Central memory CD8-positive, alpha-beta T cell (primary cell): ENCODE results near the gene MIA2.
"Not testable (repeated sequence)": the region's sequence is repeated elsewhere in the genome, so short reads cannot be mapped to it uniquely, and the experiment has no call there.

Experiments used
- ATAC-seq: fragments of 150-1000 bp; cut with Tn5 transposase; replicated peaks from 2 replicates; pipeline ENCODE4 v1.10.0; 2022; ENCODE audit warnings: mild to moderate bottlenecking, moderate FRiP score, moderate number of reproducible peaks; ENCODE audit not compliant: poor library complexity, severe bottlenecking; ENCODE audit errors: extremely low read depth
- DNase-seq, 2 donors: peaks; one replicate each; pipeline ENCODE4 v3.0.0; 2021; ENCODE audit warnings: low spot score in 2 of 2
- H3K27ac Mint-ChIP-seq: one replicate; pipeline ENCODE4 v1.8.0; 2022; ENCODE audit warnings: low read depth, mild to moderate bottlenecking, moderate library complexity, mixed read lengths
- H3K27me3 Mint-ChIP-seq: one replicate; pipeline ENCODE4 v1.8.0; 2022; ENCODE audit warnings: mixed read lengths
- H3K36me3 Mint-ChIP-seq: one replicate; pipeline ENCODE4 v1.8.0; 2022; ENCODE audit warnings: mild to moderate bottlenecking, moderate library complexity, mixed read lengths; ENCODE audit not compliant: insufficient read depth
- H3K4me1 Mint-ChIP-seq: one replicate; pipeline ENCODE4 v1.8.0; 2022; ENCODE audit warnings: mixed read lengths
- H3K4me3 Mint-ChIP-seq: one replicate; pipeline ENCODE4 v1.8.0; 2022; ENCODE audit warnings: mild to moderate bottlenecking, moderate library complexity, mixed read lengths
- H3K9me3 Mint-ChIP-seq: one replicate; pipeline ENCODE4 v1.8.0; 2022; ENCODE audit warnings: mixed read lengths

The MIA2 gene

DNA sequence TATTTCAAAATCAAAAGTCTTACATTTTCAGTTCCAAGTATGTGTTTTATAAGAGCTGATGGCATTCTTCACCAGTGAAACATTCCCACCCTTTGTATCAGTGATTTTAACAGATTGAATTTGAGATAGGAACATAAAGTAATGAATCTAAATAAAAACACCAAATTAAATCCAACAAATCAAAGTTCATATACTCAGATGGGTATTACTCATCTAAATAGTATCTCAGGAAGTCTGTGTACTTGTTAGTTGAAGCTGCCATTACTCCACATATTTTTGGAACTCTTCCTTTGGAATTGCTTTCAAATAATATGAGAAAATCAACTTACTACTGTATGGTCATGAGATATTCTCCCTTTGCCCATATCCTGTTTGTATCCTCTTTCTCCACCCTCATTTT, 89.1 kb downstream of the MIA2 start:
- Mint-ChIP-seq H3K27ac (peak overlapping the region; percentile 54), H3K36me3 (peaks cover 39% of the 10 kb centered on the region), H3K27me3 (no peaks in the 10 kb centered on the region), H3K9me3 (no peaks in the 10 kb centered on the region), H3K4me3 (no peak overlapping the region), H3K4me1 (peaks cover 3% of the 10 kb centered on the region)
- no peak for ATAC-seq
- DNase-seq: no peak

DNA sequence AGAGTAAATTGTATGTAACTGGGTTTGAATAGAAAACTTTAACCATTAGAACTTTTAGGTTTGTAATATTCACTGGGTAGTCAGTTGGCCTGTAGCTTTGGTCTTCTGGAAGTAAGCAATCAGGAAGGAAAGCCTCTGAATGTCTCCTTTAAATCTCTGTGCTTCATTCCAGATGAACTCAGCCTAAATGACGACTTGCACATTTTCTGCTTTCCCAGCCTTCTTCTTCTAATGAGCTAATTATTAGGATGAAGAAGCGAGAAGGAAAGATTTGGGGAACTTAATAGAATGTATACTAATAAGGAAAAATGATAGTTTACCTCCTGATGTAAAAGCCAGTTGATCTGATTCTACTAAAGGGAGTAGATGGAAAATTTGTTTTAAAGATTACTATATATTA, 90.4 kb downstream of the MIA2 start:
- no peaks in the 10 kb centered on the region for H3K9me3 Mint-ChIP-seq
- peak overlapping the region; percentile 54 for H3K27ac Mint-ChIP-seq
- DNase-seq: no peak
- peaks cover 16% of the 10 kb centered on the region for H3K4me1 Mint-ChIP-seq
- no peaks in the 10 kb centered on the region for H3K27me3 Mint-ChIP-seq
- no peak for ATAC-seq
- H3K4me3 Mint-ChIP-seq: no peak overlapping the region
- peaks cover 43% of the 10 kb centered on the region for H3K36me3 Mint-ChIP-seq

DNA sequence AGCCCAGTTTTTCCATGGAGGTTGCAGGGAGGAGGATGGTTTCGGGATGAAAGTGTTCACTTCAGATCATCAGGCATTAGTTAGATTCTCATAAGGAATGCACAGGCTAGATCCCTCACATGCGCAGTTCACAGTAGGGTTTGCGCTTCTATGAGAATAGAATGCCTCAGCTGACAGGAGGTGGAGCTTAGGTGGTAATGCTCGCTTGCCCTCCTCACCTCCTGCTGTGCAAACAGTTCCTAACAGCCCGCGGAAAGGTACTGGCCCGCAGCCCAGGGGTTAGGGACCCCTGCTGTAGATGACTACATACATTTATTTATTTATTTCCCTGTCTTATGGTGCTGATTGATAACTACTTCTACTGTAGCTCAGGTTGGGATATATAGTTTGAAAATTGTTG, 105.3 kb downstream of the MIA2 start:
- peaks cover 22% of the 10 kb centered on the region for H3K36me3 Mint-ChIP-seq
- DNase-seq: no peak
- no peak overlapping the region for H3K4me3 Mint-ChIP-seq
- no peaks in the 10 kb centered on the region for H3K9me3 Mint-ChIP-seq
- peaks cover 24% of the 10 kb centered on the region for H3K4me1 Mint-ChIP-seq
- no peak overlapping the region for H3K27ac Mint-ChIP-seq
- no peak for ATAC-seq
- H3K27me3 Mint-ChIP-seq: no peaks in the 10 kb centered on the region

DNA sequence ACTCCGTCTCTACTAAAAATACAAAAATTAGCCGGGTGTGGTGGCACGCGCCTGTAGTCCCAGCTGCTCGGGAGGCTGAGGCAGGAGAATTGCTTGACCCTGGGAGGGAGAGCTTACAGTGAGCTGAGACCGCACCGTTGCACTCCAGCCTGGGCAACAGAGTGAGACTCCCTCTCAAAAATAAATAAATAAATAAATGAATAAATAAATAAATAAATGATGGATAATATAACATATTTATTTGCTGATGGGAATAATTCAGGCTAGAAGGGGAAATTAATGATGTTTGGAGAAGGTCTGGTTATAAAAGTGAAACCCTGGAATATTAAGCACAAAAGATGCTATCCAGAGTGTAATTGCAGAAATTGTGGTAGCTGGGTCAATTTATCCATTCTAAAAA, 107.4 kb downstream of the MIA2 start:
- Mint-ChIP-seq H3K4me1 (peaks cover 19% of the 10 kb centered on the region), H3K36me3 (peaks cover 20% of the 10 kb centered on the region)
- ATAC-seq, DNase-seq, H3K9me3 Mint-ChIP-seq, H3K27me3 Mint-ChIP-seq, H3K27ac Mint-ChIP-seq, H3K4me3 Mint-ChIP-seq: not testable (repeated sequence)

DNA sequence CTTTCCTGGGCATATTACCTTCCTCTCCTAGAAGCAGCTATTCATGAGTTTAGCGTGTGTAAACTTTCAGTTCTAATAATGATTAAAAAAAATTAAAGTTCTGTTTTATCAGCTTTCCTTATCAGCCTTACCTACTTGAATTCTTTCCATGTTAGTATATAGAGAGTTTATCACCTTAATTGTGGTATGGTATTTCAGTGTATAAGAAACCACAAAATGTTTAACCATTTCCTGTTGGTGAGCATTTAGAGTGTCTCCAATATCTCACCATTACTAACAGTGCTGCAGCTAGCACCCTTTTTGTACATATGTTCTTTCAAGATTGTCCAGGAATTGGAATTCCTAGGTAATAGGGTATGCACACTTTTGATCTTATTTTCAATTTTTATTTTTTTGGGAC, 109.1 kb downstream of the MIA2 start:
- Mint-ChIP-seq H3K27me3 (no peaks in the 10 kb centered on the region), H3K4me1 (peaks cover 19% of the 10 kb centered on the region), H3K9me3 (no peaks in the 10 kb centered on the region), H3K4me3 (no peak overlapping the region), H3K36me3 (peaks cover 23% of the 10 kb centered on the region), H3K27ac (peak overlapping the region; percentile 73)
- DNase-seq (no peak), ATAC-seq (no peak)

DNA sequence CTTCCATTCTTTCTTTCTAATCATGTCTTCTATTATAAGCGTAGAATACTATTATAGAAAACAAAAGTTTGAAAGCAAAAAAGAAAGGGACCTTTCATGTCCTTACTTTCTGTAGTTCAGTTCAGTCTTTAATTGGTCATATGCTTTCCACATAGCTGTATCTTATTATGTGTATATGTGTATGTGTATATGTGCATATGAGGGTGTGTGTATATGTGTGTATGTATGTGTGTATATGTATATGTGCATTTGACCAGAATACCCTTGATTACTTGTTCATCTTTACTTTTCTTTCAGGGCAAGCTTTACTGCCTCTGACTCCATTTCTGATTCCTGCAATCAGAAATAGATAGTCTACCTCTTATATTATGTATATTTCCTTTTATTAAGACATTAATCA, 109.9 kb downstream of the MIA2 start:
- Mint-ChIP-seq H3K27ac (peak overlapping the region; percentile 73), H3K36me3 (peaks cover 21% of the 10 kb centered on the region), H3K4me3 (no peak overlapping the region), H3K4me1 (peaks cover 19% of the 10 kb centered on the region), H3K9me3 (no peaks in the 10 kb centered on the region), H3K27me3 (no peaks in the 10 kb centered on the region)
- DNase-seq (no peak), ATAC-seq (no peak)

DNA sequence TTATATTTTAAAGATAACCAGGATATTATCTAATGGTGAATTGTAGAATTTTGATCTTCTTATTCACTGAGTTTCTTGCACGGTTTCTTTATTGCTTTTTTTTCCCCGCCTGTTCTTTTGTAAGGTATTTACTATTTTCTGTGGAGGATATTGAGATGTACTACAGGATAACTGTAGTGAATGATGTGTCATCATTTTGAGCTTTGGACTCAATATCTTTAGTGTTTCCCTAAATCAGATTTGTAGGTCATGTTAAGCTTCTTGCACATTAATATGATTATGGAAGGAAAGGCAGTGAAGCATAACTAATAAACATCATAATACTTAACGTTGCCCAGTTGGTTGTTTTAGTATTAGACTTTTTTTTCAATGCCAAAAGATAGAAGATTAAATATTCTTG, 117.2 kb downstream of the MIA2 start:
- Mint-ChIP-seq H3K27ac (no peak overlapping the region), H3K4me1 (peaks cover 7% of the 10 kb centered on the region), H3K27me3 (no peaks in the 10 kb centered on the region)

DNA sequence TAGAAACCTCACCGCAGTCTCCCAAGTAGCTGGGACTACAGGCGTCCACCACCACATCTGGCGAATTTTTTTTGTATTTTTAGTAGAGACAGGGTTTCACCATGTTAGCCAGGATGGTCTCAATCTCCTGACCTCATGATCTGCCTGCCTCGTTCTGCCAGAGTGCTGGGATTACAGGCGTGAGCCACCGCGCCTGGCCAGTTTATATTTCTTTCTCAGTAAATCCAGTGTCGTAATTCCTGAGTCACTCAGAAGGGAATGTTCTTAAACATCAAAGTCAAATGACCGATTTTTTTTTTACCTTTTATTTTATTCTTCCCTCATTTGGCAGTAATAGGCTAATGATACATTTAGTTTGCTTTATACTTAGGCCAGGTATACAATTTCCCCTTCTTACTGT, 118.0 kb downstream of the MIA2 start:
- peaks cover 10% of the 10 kb centered on the region for H3K9me3 Mint-ChIP-seq
- no peak overlapping the region for H3K4me3 Mint-ChIP-seq

More for the DNA sequence above, 117.2 kb downstream of the MIA2 start:
- Mint-ChIP-seq H3K36me3 (peaks cover 25% of the 10 kb centered on the region), H3K9me3 (peaks cover 10% of the 10 kb centered on the region), H3K4me3 (no peak overlapping the region)
- ATAC-seq (no peak), DNase-seq (no peak)

DNA sequence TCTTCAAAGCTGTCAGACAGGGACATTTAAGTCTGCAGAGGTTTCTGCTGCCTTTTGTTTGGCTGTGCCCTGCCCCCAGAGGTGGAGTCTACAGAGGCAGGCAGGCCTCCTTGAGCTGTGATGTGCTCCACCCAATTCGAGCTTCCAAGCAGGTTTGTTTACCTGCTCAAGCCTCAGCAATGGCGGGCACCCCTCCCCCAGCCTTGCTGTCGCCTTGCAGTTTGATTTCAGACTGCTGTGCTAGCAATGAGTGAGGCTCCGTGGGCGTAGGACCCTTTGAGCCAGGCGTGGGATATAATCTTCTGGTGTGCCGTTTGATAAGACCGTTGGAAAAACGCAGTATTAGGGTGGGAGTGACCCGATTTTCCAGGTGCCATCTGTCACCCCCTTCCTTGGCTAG, 125.4 kb downstream of the MIA2 start:
- not testable (repeated sequence) for H3K27me3 Mint-ChIP-seq, H3K4me3 Mint-ChIP-seq, DNase-seq, H3K9me3 Mint-ChIP-seq, H3K27ac Mint-ChIP-seq, ATAC-seq
- Mint-ChIP-seq H3K36me3 (peaks cover 20% of the 10 kb centered on the region), H3K4me1 (peaks cover 47% of the 10 kb centered on the region)

More for the DNA sequence above, 118.0 kb downstream of the MIA2 start:
- no peak overlapping the region for H3K27ac Mint-ChIP-seq
- peaks cover 15% of the 10 kb centered on the region for H3K4me1 Mint-ChIP-seq
- ATAC-seq (no peak), DNase-seq (no peak)
- no peaks in the 10 kb centered on the region for H3K27me3 Mint-ChIP-seq
- peaks cover 27% of the 10 kb centered on the region for H3K36me3 Mint-ChIP-seq

DNA sequence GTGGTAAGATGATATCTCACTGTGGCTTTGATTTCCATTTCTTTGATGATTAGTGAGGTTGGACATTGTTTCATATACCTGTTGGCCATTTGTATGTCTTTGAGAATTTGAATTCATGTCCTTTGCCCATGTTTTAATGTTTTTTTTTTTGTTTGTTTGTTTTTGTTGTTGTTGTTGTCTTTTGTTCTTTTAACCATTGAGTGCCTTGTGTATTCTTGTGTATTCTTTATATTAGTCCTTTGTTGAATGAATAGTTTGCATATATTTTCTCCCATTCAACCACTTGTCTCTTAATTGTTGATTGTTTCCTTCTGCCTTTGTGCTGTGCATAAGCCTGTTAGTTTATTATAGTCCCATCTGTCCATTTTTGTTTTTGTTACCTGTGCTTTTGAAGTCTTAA, 126.6 kb downstream of the MIA2 start:
- Mint-ChIP-seq H3K36me3 (peaks cover 22% of the 10 kb centered on the region), H3K27ac (no peak overlapping the region), H3K4me3 (no peak overlapping the region), H3K27me3 (no peaks in the 10 kb centered on the region), H3K9me3 (peaks cover 8% of the 10 kb centered on the region), H3K4me1 (peaks cover 45% of the 10 kb centered on the region)
- no peak for DNase-seq
- ATAC-seq: no peak

DNA sequence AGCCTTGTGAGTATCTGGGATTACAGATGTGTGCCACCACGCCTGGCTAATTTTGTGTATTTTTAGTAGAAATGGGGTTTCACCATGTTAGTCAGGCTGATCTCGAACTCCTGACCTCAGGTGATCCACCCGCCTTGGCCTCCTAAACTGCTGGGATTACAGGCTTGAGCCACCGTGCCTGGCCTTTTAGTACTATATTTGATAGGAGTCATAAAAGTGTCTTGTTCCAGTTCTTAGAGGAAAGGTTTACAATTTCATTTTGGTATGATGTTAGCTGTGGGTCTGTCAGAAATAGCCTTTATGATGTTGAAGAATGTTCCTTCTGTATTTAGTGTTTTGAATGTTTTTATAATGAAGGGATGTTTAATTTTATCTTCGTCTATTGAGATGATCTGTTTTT, 127.8 kb downstream of the MIA2 start:
- Mint-ChIP-seq H3K4me1 (peaks cover 33% of the 10 kb centered on the region), H3K36me3 (peaks cover 17% of the 10 kb centered on the region), H3K9me3 (peaks cover 14% of the 10 kb centered on the region), H3K27ac (peak overlapping the region; percentile 41)
- not testable (repeated sequence) for H3K27me3 Mint-ChIP-seq, H3K4me3 Mint-ChIP-seq, DNase-seq, ATAC-seq

DNA sequence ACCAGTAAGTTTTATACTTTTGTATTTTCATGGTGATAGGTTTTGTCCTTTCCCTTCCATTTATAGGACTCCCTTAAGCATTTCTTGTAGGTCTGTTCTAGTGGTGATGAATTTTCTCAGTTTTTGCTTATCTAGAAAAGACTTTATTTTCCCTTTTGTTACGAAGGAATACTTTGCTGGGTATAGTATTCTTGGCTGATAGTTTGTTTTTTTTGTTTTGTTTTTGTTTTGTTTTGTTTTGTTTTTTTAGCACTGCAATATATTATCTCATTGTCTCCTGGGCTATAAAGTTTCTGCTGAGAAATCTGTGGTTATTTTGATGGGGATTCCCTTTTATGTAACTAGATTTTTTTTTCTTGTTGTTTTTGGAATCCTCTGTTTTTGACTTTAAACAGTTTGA, 130.8 kb downstream of the MIA2 start:
- H3K27me3 Mint-ChIP-seq: no peaks in the 10 kb centered on the region
- peaks cover 24% of the 10 kb centered on the region for H3K4me1 Mint-ChIP-seq
- no peak overlapping the region for H3K27ac Mint-ChIP-seq
- DNase-seq: no peak
- no peak for ATAC-seq
- peaks cover 14% of the 10 kb centered on the region for H3K9me3 Mint-ChIP-seq
- H3K4me3 Mint-ChIP-seq: no peak overlapping the region
- peaks cover 16% of the 10 kb centered on the region for H3K36me3 Mint-ChIP-seq

DNA sequence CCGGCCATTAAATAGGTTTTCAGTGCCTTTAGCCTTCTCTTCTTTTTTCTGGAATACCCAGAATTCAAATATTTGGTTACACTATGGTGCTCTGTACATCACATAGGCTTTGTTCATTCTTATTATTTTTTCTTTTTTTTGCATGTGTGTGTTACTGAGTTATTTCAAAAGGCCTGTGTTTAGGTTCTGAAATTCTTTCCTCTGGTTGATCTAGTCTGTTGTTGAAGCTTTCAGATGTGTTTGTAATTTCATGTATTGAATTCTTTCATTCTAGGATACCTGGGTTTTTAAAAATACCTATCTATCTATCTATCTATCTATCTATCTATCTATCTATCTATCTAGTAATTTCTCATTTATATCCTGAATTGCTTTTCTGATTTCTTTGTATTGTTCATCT, 131.6 kb downstream of the MIA2 start:
- ATAC-seq (no peak), DNase-seq (no peak)
- no peak overlapping the region for H3K4me3 Mint-ChIP-seq
- peaks cover 14% of the 10 kb centered on the region for H3K9me3 Mint-ChIP-seq
- H3K36me3 Mint-ChIP-seq: peaks cover 16% of the 10 kb centered on the region
- peaks cover 22% of the 10 kb centered on the region for H3K4me1 Mint-ChIP-seq
- H3K27ac Mint-ChIP-seq: peak overlapping the region; percentile 20
- H3K27me3 Mint-ChIP-seq: no peaks in the 10 kb centered on the region
